NB4 (cell line): ENCODE results near the gene CAMK4.

ENCODE experiments used
- CTCF ChIP-seq: IDR thresholded peaks from one replicate; pipeline ENCODE4 v1.5.1; 2012; ENCODE audit warnings: low read depth, low read length
- MAX ChIP-seq: IDR thresholded peaks from 2 replicates; pipeline ENCODE4 v1.6.1; 2011; ENCODE audit warnings: low read depth, low read length
- POLR2A ChIP-seq: IDR thresholded peaks from 2 replicates; pipeline ENCODE4 v1.6.1; 2011; ENCODE audit warnings: mild to moderate bottlenecking; ENCODE audit not compliant: insufficient read length; ENCODE audit errors: extremely low read depth

- no peak for TF ChIP-seq CTCF
- no peak for TF ChIP-seq POLR2A
- TF ChIP-seq MAX, result no peak
These were observed 12.8 kb downstream of the CAMK4 start for GRCh38 chr5:111236995-111237394.
